HG03039 (cell line): ENCODE results near the gene PIK3CB.
"Not testable (repeated sequence)": the region's sequence is repeated elsewhere in the genome, so short reads cannot be mapped to it uniquely, and the experiment has no call there.

Experiments used
- ATAC-seq: cut with Tn5 transposase; IDR thresholded peaks from one replicate; pipeline ENCODE4 v1.9.1; 2021; ENCODE audit warnings: mild to moderate bottlenecking, moderate library complexity; ENCODE audit not compliant: unreplicated experiment

PIK3CB gene

GRCh38 chr3:138687236-138687635, 147.5 kb downstream of the PIK3CB start:
- peak; percentile 30 for ATAC-seq

DNA sequence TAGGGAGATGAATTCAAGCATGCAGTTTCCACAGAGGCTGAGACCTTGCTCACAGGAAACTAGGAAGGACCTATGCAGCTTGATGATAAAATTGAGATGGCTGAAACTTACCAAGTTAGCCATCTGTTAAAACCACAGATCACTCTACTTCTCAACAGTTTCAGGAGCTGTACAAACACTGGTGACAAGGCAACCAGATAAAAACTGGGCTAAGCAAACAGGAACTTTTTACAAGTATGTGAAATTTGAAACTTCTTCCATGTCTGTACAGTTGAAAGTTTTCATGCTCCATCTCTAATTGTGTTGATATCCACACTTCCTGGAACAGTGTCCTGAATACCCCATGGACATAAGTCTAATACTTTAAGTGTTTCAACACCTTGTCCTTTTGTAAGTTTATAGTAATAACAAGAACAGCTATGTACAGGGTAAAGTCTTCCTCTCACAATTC, 147.9 kb downstream of the PIK3CB start:
- ATAC-seq = peak; percentile 95

- ATAC-seq = no peak
These were observed 150.3 kb downstream of the PIK3CB start for GRCh38 chr3:138684396-138684795.

- no peak for ATAC-seq
These were observed 152.1 kb downstream of the PIK3CB start for GRCh38 chr3:138682648-138683047.

DNA sequence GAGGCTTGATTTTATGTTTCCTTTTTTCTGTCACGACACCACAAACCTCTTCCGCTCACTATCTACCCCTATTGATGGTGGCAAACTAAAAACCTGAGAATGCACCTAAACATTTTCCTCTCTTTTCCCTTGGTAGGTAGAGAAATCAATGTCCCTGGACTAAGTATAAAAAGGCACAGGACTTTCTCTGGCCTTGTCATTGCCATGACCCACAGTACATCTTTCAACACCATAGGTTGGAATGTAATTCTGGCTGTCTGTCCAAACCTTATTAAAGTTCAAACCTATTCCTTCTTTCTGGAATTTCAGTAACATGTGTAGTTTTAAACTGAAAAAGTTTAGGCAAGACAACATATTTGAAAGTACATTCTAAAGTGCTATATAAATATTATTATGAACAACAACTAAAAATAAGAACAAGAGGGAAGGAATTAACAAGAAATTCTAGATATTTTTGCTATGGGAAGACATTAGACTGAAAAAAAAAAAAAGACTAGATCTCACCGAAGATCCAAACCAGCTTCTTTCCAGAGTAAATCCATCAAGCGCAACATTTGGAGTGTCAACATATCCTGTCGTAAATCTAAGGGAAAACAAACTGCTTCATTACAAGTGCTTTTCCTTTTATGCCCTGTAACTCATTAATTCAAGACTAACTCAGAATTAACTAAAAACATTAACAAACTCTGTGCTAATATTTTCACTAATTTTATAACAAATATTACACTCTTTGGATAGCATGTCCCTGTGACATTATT, 153.1 kb downstream of the PIK3CB start:
- ATAC-seq = no peak

DNA sequence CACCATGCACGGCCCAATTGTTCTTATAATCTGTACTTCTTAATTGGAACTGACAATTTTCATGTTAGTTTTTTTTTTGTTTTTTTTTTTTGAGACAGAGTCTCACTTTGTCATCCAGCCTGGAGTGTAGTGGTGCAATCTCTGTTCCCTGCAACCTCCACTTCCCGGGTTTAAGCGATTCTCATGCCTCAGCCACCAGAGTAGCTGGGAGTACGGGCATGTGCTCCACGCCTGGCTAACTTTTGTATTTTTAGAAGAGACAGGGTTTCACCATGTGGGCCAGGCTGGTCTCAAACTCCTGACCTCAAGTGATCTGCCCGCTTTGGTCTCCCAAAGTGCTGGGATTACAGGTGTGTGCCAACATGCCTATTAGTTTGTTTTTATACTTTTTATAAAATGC, 153.8 kb downstream of the PIK3CB start:
- not testable (repeated sequence) for ATAC-seq

- no peak for ATAC-seq
These were observed 155.8 kb downstream of the PIK3CB start for GRCh38 chr3:138678874-138679392.

DNA sequence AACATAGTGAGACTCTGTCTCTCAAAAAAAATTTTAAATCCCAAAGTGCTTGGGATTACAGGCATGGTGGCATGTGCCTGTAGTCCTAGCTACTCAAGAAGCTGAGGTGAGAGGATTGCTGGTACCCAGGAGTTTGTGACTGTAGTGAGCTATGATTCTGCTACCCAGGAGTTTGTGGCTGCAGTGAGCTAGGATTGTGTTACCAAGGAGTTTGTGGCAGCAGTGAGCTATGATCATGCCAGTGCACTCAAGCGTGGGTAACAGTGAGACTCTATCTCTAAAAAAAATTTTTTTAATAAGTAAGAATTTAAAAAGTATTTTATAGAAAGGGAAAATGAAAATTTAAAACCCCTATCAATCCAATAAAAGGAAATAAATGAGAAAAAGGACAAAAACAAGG, 156.6 kb downstream of the PIK3CB start:
- no peak for ATAC-seq

DNA sequence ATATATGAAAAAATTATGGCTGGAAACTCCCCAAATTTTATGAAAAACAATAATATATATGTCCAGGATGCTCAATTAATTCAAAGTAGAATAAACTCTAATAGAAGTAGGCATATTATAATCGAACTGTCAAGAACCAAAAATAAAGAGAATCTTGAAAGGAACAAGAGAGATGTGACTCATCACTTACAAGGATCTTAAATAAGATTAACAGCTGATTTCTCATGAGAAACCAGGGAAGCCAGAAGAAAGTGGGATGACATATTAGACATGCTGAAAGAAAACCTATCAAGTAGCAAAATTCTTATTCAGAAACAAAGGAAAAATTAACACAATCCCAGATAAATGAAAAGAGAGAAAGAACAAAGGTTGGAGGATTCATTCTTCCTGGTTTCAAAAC, 159.3 kb downstream of the PIK3CB start:
- ATAC-seq = no peak

DNA sequence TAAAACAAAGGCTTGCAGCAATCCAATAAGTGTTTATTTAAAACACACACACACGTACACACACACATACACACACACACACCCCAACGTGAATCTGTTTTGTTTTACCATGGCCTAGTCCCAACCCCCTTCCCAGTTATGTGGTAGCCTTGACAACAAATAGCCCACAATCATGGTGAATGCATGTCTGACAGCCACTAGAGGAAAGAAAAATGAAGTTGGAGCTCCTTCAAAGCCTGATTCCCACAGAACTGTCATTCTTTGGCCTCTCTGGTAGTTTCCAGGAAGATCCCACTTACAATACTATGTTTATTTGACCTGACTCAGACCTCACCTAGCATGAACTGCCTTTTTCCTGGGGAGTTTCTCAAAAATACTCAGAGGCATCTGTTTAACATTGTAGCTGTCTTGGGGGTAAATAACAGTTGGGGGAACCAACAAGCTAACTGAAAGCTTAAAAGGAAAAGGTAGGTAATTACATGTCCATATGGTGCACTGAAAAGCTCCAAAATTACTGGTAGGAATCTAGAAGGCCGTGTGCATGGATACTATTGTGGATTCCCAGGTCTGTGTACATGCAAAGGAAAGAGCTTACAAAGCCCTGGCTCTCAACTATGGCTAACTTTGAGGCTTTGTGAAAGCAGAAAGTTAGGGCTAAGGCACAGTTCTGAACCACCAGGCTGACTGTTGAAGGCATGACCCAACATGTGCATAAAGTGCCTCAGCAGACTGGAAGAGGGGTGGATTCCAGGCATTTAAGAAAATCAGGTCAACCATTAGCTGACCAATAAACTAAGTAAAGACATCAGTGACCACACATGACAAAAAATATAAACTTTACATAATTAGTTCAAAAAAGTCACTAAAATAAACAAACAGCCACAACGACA, 160.8 kb downstream of the PIK3CB start:
- ATAC-seq = no peak

- no peak for ATAC-seq
These were observed 164.3 kb downstream of the PIK3CB start for GRCh38 chr3:138670407-138670806.

- ATAC-seq = no peak
These were observed 166.6 kb downstream of the PIK3CB start for GRCh38 chr3:138668107-138668506.

GRCh38 chr3:138657508-138657907, 177.2 kb downstream of the PIK3CB start:
- ATAC-seq = no peak

GRCh38 chr3:138653567-138653966, 181.2 kb downstream of the PIK3CB start:
- ATAC-seq = no peak

- no peak for ATAC-seq
These were observed 185.6 kb downstream of the PIK3CB start for GRCh38 chr3:138649134-138649533.

DNA sequence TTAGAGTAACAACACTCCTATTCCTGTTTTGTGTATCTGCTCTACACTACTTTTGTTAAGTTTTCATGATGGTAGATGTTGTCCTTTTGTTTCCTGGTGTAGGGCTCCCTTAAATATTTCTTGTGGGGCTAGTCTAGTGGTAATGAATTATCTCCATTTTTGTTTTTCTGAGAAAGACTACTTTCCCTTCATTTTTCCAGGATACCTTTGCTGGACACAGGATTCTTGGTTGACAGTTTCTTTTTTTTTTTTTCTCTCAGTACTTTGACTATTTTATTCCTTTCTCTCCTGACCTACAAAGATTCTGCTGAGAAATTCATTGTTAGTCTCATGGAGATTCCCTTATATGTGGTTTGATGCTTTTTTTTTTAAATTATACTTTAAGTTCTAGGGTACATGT, 188.2 kb downstream of the PIK3CB start:
- no peak for ATAC-seq

GRCh38 chr3:138646008-138646407, 188.7 kb downstream of the PIK3CB start:
- ATAC-seq = no peak

DNA sequence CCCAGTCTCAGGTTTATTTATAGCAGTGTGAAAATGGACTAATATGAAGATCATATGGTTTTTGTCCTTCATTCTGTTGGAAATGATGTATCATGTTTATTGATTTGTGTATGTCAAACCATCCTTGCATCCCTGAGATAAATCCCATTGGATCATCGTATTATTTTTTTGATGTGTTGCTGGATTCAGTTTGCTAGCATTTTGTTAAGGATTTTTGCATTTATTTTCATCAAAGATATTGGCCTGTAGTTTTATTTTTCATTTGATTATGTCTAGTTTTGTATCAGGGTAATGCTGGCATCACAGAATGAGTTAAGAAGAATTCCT, 191.8 kb downstream of the PIK3CB start:
- ATAC-seq = no peak

DNA sequence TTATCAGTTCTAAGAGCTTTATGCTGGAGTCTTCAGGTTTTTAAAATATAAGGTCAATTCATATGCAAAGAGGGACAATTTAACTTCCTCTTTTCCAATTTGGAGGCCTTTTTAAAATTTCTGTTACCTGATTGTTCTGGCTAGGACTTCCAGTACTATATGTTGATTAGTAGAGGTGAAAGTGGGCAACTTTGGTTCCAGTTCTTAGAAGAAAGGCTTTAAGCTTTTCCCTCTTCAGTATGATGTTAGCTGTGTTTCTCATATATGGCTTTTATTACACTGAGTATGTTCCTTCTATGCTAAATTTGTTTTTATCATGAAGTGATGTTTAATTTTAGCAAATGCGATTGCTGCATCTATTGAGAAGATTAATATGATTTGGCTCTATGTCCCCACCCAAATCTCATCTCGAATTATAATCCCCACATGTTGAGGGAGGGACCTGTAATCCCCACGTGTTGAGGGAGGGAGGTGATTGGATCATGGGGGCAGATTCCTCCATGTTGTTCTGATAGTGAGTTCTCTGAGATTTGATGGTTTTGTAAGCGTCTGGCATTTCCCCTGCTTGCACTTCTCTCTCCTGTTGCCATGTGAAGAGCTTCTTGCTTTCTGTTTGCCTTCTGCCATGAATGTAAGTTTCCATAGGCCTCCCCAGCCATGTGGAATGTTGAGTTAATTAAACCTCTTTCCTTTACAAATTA, 192.4 kb downstream of the PIK3CB start:
- ATAC-seq = no peak

GRCh38 chr3:138640537-138640936, 194.2 kb downstream of the PIK3CB start:
- no peak for ATAC-seq

DNA sequence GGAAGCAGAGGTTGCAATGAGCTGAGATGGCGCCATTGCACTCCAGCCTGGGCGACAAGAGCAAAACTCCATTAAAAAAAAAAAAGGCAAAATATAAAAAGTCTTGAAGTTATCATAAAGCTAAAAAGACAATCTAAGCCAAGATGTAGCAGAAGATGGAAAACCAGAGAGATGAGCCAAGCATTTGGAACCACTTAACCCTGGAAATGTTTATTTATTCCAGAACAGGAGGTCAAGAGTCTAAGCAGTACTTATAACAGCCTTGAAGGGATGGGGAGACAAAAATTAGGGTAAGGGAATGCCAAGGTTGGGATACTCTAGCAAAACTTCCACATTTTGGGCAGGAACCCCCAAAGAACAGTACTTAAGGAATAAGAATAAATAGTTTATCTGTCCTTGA, 196.1 kb downstream of the PIK3CB start:
- no peak for ATAC-seq
